ENCODE results near the gene GTPBP4.
A peak's percentile ranks its signal among the peaks of the same experiment; 100 is the strongest.
"Not testable (repeated sequence)": the region's sequence is repeated elsewhere in the genome, so short reads cannot be mapped to it uniquely, and the experiment has no call there.

GTPBP4 gene

GRCh38 chr10:1063232-1063865 is 75.1 kb downstream of the GTPBP4 start:
- H3K27ac ChIP-seq (ENCODE audit: insufficient read depth, low read depth, low read length, poor library complexity, severe bottlenecking): peak overlapping the region; percentile 16
- H3K27me3 ChIP-seq (ENCODE audit: control insufficient read depth, insufficient read depth, low read length, poor library complexity, severe bottlenecking): no peaks in the 10 kb centered on the region
- H3K36me3 ChIP-seq (ENCODE audit: control insufficient read depth, insufficient read depth, low read length): no peaks in the 10 kb centered on the region
- 90 to 93% methylated on average over 7 of the region's 7 CpGs for WGBS, 2 experiments
- H3K4me1 ChIP-seq (ENCODE audit: control insufficient read depth, insufficient read depth, low read length): peaks cover 6% of the 10 kb centered on the region
- H3K9me3 ChIP-seq (ENCODE audit: control insufficient read depth, low read length): no peaks in the 10 kb centered on the region
- no peak overlapping the region for H3K4me3 ChIP-seq (ENCODE audit: insufficient read depth, low read depth, low read length)

- 96 to 97% methylated on average over 4 of the region's 4 CpGs for WGBS, 2 experiments
- no peaks in the 10 kb centered on the region for H3K36me3 ChIP-seq (ENCODE audit: control insufficient read depth, insufficient read depth, low read length)
- peaks cover 6% of the 10 kb centered on the region for H3K4me1 ChIP-seq (ENCODE audit: control insufficient read depth, insufficient read depth, low read length)
- no peaks in the 10 kb centered on the region for H3K27me3 ChIP-seq (ENCODE audit: control insufficient read depth, insufficient read depth, low read length, poor library complexity, severe bottlenecking)
- no peak overlapping the region for H3K27ac ChIP-seq (ENCODE audit: insufficient read depth, low read depth, low read length, poor library complexity, severe bottlenecking)
- no peak overlapping the region for H3K4me3 ChIP-seq (ENCODE audit: insufficient read depth, low read depth, low read length)
- no peaks in the 10 kb centered on the region for H3K9me3 ChIP-seq (ENCODE audit: control insufficient read depth, low read length)
Measured at GRCh38 chr10:1064964-1065247, 76.7 kb downstream of the GTPBP4 start.

- H3K27me3 ChIP-seq (ENCODE audit: control insufficient read depth, insufficient read depth, low read length, poor library complexity, severe bottlenecking); H3K9me3 ChIP-seq (ENCODE audit: control insufficient read depth, low read length); H3K4me1 ChIP-seq (ENCODE audit: control insufficient read depth, insufficient read depth, low read length); H3K4me3 ChIP-seq (ENCODE audit: insufficient read depth, low read depth, low read length); H3K36me3 ChIP-seq (ENCODE audit: control insufficient read depth, insufficient read depth, low read length); H3K27ac ChIP-seq (ENCODE audit: insufficient read depth, low read depth, low read length, poor library complexity, severe bottlenecking): not testable (repeated sequence)
- WGBS, 2 experiments: 83 to 87% methylated on average over 7 to 8 of the region's 8 CpGs
Measured at GRCh38 chr10:1066734-1067133, 78.5 kb downstream of the GTPBP4 start.

- Histone ChIP-seq H3K4me1 (ENCODE audit: control insufficient read depth, insufficient read depth, low read length) (peaks cover 3% of the 10 kb centered on the region), H3K36me3 (ENCODE audit: control insufficient read depth, insufficient read depth, low read length) (no peaks in the 10 kb centered on the region), H3K27me3 (ENCODE audit: control insufficient read depth, insufficient read depth, low read length, poor library complexity, severe bottlenecking) (no peaks in the 10 kb centered on the region), H3K4me3 (ENCODE audit: insufficient read depth, low read depth, low read length) (no peak overlapping the region), H3K9me3 (ENCODE audit: control insufficient read depth, low read length) (no peaks in the 10 kb centered on the region), H3K27ac (ENCODE audit: insufficient read depth, low read depth, low read length, poor library complexity, severe bottlenecking) (no peak overlapping the region)
- WGBS, 2 experiments: 91 to 97% methylated on average over 9 to 10 of the region's 10 CpGs
Measured at GRCh38 chr10:1068380-1069361, 80.4 kb downstream of the GTPBP4 start.
